NCI-H146 treated with DMSO at 0.1 percent for 48 hours (cell line): ENCODE data around the gene GNB5.

Experiments used
- DNase-seq: peaks from one replicate; lab custom pipeline; 2025; ENCODE audit not compliant: unreplicated experiment; lab: John Stamatoyannopoulos, UW

The GNB5 gene

DNA sequence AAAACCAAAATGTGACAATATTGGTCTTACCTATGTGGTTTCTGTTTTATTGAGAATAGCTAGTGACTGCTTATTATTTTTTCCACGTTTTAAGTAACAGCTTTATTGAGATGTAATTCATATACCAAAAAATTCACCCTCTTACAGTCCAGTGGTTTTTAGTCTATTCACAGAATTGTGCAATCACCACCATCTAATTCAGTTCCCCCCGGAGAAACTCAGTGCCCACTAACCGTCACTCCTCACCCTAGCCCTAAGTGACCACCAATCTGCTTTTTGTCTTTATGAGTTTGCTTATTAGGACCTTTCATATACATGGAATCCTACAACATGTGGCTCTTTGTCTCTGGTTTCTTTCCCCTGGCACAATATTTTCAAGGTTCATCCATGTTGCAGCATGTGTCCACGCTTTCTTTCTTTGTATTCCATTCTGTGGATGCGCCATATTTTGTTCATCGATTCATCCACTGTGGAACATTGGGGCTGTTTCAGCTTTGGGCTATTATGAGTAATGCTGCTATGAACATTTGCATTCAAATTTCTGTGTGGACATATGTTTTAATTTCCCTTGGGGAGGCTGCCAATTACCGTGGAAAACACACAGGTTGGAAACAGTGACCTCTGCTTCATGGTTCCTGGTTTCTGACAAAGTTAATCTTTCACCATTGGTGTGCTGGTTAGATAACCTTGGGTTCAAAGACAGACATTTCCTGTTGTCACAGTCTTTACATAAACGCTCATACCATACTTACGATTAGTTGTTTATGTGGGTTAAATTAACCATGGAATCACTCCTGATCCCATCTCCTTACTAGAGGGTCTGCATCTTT lies 75.4 kb downstream of the GNB5 start:
- peak; percentile 9 for DNase-seq

DNA sequence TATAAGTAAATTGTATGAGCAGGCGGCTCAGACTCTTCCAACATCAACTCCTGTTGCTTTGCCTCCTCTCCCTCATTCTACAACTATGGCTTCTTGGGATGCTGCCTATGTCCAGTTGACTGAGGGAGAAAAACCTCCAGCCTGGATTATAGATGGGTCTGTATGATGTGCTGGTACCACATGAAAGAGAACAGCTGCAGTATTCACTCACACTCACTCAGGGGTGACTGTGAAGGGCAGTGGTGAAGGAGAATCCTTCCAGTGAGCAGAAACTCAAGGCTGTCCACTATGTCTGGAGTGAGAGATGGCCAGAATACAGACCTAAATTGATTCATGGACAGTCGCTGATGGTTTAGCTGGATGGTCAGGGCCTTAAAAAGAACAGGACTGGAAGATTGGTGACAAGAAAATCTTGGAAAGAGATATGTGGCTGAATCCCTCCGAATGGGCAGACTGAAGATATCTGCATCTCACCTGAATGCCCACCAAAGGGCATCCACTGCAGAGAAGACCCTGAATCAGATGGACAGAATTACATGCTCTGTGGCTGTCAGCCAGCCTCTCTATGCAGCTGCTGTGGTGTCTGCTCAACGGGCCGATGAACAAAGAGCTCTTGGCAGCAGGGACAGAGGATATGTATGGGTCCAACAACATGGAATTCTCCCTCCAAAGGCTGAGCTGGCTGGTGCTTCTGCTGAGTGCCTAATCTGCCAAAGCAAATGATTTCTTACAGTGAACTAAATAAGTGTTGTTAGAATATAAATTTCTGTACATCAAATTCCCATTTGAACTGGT lies 76.7 kb downstream of the GNB5 start:
- no peak for DNase-seq

DNA sequence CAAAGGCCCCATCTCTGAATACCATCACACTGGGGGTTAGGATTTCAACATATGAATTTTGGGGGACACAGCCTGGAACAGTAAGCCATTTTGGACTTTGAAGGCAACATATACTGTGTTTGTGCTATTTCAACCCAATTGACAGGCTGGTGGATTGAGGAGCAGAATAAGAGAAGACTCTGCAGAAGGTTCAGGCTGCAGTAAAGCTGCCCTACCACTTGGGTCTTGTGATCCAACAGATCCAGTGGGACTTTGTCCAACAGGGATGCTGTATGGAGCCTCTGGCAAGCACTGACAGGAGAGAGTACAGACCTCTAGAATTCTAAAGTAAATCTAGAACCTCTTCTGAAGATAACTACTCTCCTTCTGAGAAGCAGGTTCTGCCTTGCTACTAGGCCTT lies 77.5 kb downstream of the GNB5 start:
- DNase-seq, result no peak

DNA sequence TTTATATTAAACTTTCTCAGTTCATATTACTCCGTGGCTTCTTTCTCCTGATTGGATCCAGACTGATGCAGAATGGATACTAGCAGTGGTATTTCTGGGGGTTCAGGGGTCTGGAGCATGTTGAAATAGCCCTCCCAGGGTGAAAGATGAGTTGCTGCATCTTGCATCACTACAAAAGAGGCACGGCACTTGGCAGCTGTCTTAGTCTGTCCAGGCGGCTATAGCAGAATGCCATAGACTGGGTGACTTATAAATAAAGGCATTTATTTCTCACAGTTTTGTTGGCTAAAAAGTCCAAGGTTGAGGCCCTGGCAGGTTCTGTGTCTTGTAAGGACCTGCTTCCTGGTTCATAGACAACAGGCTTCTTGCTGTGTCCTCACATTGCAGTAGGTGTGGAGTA lies 78.0 kb downstream of the GNB5 start:
- no peak for DNase-seq

DNA sequence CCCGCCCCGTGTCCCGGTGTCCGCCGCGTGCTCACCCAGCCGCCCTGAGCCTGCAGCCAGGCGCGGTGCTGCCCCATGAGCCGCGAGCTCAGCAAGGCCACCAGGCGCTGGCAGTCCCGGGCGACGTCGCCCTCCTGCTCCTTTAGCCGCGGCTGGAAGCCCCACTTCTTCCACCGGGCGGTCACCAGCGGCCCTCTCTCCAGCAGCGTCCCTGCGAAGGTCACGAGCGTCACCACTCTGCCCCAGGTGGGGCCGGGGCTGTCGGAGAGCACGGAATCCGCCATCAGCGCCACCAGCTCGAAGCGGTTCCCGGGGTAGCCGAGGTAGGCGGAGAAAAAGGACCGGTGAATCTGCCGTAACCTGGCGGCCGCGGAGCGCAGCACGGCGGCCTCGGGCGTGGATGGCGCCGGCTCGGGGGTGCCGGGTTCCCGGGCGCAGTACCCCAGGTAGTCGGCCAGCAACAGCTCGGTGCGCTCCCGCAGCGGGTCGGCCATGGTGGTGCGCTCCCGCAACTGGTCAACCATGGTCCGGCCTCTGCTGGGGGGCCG lies 78.9 kb downstream of the GNB5 start:
- no peak for DNase-seq

DNA sequence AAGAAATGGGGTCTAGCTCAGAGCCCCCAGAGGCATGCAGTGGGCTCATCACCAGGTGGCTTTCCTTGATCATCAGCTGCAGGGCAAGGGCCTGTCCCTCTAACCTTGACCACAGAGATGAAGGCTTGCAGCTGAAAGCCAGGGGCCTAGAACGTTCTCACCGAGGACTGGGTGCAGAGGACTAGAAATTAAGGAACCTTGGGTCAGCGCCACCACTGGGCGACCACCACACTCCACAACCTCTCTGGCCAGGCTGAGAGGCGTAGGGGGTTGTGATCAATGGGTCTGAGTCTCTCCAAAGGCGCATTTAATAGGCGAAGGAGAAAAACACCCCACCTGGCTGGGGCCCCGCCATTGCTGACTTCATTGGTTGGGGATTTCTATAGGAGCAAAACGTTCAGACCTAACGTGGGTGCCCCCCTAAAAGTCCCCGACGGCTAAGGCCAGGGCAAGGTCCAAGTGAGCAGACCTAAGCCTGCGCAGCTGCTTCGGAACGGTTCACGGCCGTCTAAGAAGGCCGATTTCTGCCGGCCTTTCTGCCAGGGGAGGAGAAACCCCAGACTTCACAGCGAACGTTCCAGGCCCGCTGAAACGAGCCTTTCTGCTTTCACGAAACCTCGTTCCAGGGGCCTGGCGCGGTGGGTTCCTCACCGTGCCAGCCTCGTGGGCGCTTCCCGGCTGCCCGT lies 79.5 kb downstream of the GNB5 start:
- no peak for DNase-seq

DNA sequence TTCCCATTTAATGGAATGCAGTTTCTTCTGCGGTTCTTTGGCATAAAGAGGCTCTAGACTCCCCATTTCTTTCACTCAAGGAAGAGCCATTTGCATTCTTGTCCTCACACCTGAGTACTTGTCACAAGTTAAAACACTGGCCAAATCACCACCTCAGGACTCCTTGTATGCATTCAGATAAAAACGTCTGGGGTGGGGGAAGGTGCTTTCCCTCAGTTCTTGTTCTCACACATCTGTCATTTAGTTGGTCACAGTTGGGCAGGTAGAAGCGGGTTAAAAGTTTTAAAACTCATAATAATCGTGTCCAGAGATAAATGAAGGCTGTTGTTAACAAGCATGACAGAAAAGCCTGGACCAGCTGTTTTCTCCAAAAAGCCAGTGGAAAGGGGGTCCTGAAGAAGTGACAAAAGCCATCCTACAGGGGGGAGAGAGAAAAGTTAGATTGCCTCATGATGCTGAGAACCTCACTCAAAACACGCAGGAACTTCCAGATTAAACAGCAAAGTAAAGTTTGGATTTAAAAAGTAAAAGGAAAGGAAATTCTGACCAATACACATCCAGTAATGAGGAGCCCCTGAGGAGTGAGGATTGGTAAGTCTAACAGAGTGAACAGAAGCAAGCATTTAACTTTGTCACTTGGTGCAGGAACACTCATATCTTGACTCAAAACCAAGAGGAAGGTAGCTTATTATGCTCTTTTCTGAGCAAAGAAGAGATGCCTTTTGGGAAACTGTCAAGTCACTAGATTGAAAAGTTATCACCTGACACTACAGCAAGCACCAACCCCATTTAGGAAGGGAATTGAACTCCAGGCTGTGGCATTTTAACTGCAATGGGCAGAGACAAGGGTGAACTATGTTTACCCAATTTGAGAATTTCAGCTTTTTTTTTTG lies 81.4 kb downstream of the GNB5 start:
- no peak for DNase-seq

DNA sequence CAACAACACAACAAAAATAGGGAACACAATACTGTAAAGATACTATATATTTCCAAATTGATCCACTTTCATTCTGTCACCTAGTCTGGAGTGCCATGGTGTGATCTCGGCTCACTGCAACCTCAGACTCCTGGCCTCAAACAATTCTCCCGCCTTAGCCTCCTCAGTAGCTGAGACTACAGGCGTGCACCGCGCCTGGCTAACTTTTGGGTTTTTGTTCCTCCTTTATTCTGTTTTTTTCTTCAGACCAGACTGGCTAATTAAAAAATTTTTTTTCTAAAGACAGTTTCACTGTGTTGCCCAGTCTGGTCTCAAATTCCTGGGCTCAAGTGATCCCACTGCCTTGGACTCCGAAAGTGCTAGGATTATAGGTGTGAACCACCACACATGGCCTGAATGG lies 84.0 kb downstream of the GNB5 start:
- DNase-seq, result no peak

DNA sequence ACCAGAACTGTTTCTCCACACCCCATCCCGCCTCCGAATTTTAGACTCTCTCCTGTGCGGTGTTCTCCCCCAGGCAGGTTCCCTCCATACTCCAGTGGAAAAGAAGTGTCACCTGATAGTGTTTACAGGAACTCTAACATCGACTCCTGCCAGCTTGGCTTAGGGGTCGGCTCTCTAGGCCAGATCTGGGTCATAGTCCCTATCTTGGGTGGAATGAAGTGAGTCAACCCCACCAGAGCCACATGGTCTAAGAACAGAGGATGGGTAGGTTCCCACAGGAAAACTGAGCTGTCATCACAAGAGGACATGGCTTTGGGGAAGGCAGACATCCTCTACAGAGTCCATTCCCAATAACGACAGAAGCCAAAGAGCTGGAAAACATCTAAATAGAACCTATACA lies 84.6 kb downstream of the GNB5 start:
- DNase-seq, result no peak

DNA sequence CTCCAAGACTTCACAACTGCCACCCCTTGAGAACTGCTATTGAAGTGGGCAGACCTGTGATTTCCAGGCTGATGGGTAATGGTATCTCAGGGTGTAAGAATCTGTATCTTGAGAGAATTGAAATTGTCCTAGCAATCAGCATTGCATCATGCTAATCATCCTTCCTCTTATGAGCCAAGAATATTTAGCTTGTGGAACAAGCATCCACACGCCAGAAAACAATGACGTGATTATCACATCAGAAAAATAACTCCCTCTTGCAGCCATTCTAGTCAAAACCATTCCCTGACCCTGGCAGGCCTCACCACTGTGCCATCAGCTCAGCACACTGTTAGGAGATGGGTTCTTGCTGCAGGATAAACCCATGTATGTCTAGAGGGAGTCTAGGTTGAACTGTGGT lies 85.3 kb downstream of the GNB5 start:
- no peak for DNase-seq

DNA sequence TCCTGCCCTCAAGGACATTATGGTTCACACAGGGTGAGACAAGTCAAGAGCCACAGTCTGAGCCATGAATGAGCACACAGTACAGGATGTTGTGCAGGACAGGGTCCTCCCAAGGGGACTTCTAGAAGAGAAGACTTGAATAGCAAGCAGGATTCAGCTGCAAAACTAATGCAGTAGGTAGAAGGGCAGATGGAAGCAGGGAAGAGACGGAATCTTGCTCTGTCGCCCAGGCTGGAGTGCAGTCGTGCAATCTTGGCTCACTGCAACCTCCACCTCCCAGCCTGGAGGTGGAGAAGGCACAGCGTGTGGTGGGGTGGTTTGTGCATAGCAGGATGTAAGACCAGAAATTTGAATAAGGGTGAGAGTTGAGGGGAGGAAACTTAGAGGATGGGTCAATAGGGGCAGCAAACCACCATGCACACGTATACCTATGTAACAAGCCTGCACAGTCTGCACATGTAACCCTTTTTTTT lies 86.6 kb downstream of the GNB5 start:
- no peak for DNase-seq

DNA sequence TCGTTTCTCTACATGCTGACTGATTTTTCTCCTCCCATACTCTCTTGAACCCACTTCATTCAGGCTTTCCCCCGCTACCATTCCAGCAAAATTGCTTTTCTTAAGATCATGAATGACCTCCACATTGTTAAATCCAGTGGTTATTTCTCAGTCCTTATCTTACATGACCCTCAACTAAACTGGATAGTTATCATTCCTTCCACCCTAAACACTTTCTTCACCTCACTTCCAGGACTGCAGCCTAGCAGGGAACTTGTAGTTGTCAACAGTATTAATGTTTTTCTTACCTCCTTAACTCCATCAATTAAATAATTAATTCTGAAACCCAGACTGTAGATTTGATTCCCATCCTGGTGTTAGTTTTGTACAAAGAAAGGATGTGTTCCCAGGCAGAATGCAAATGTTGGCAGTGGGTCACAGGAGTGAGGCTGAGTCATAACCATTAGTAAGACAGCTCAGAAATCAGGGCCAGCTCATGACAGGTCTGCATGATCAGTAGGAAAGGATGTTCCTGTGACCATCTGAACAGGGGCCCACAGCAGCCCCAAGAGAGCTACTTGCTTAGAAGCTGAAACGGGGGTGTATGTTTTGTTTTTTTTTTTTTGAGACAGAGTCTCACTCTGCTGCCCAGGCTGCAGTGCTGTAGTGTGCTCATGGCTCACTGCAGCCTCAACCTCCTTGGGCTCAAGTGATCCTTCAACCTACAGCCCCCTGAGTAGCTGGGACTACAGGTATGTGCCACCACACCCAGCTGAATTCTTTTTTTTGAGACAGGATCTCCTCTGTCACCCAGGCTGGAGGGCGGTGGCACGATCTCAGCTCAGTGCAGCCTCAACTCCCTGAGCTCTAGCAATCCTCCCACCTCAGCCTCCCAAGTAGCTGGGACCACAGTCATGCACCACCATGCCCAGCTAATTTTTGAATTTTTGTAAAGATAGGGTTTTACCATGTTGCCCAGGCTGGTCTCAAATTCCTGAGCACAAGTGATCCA lies 87.7 kb downstream of the GNB5 start:
- DNase-seq, result no peak

DNA sequence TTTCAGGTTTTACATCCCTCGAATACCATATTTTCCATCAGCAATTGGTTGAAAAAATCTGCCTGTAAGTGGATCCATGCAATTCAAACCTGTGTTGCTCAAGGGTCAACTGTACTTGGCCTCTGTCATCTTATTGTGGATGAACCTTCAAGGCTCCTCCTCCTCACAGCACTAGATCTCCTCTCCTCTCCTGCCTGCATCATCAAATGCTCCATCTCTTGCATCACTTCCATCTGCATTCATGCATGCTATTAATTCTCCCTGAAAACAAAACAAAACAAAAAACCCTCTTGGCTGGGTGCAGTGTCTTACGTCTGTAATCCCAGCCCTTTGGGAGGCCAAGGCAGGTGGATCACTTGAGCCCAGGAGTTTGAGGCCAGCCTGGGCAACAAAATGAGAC lies 88.7 kb downstream of the GNB5 start:
- DNase-seq, result no peak

DNA sequence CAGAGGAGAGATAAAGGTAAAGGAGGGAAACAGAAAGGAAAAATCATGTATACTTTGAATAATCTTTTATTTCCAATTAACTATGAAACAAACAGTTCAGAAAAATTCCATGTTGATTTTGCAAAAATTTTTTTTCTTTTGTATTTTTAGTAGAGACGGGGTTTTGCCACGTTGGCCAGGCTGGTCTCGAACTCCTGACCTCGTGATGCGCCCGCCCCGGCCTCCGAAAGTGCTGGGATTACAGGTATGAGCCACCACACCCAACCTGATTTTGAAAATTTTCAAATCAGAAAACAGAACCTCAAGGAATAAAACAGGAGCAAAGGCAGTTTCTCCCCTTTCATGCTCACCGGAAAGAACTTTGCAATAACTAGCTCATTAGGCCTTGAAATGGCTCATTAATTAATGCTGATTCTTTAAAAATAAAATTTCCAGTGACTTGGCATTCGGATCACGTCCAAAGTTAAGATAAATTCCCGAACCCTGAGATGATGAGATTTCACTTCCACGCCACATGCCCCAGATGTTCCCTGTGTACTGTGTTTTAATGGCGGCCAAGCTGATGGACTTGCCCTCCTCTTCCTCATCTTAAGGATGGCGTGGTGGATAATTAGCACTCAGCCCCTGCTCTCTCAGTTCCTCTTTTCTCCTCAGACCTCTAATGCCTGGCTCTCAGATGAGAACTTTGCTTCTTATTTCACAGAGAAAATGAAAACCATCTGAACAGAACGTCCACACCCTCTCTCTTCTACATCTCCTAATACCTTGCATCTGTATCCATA lies 89.5 kb downstream of the GNB5 start:
- no peak for DNase-seq

DNA sequence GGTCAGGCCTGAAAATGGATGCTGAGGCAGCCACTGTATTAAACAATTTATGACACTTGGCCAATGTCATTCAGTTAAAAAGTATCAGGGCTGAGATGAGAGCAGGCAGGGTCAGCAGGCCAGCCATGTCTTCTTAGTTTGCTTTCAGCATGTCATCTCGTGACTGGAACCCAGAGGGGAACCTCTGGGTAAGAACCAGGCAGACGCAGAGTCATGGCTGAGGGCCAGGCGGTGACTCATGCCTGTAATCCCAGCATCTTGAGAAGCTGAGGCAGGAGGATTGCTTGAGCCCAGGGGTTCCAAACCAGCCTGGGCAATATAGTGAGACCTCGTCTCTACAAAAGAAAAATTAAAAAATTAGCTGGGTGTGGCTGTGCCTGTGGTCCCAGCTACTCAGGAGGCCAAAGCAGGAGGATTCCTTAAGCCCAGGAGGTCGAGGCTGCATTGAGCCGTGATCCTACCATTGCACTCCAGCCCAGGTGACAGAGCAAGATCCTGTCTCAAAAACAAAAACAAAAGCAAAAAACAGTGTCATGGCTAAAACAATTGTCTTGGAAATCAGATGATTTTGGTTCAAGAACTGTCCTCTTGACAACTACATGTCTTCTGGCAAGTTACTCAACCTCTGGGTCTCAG lies 90.3 kb downstream of the GNB5 start:
- no peak for DNase-seq

DNA sequence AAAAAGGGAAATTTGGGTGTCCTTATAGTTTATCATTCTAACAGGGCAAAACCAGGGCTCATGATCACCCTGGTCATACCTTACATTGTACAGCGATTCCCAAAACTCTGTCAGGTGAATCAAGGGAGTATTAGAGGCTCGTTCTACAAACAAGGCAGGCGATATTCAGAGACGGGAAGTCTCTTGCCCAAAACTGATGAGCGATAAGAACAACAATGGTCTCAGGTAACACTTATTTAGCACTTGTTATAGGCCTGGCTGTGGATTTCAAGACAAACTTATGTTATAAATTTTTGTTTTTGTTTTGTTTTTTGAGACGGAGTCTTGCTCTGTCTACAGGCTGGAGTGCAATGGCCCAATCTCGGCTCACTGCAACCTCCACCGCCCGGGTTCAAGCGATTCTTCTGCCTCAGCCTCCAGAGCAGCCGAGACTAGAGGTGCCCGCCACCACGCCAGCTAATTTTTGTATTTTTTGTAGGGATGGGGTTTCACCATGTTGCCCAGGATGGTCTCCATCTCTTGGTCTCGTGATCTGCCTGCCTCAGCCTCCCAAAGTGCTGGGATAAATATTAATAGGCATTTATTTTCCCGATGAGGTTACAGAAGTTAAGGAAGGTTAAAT lies 91.4 kb downstream of the GNB5 start:
- no peak for DNase-seq

DNA sequence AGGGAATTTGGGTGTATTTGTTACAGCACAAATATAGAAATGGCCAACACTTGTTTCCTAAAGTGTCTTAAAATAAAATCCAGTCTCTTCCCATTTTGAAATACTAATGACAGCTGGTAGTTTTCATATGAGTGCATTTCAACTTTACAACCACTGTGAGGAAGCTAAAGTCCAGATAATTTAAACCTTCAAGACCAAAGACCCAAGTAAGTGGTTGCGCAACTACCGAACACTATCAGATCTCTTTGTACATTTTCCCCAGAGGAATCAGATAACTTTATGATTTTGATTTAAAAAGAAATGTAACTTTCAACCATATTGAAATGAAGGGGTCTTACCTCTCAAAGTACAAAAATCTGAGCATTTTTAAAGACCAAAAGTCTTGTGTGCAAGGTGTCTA lies 92.9 kb downstream of the GNB5 start:
- no peak for DNase-seq

DNA sequence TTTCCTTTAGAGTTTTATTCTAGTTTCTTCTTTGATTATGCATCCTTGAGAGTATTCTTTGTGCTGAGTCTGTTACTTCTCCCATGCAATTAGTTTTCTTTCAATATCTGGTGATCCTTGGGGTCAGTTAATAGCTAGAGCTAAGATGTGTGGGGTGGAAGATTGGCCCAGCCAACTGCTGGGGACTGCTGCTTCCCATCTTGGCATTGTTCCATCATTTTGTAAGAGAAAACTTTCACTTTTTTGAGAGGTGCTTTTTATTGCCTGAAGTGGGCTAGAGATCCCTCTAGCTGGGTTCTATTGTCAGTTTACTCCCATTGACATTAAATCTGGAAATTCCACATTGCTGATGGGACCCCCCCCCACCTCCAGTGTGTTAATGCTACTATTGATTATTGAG lies 94.0 kb downstream of the GNB5 start:
- DNase-seq, result no peak
